ENCODE data around the gene PACSIN2. TPM values are rescaled to one million over a fixed set of nuclear protein-coding genes. Genes with fewer than 3 reads are reported as not detected.

PACSIN2 gene
- total RNA-seq, 2 experiments from 2014 or later, result 33.5 to 35.7 TPM

GRCh38 chr22:42907404-42908373 lies 107.3 kb downstream of the PACSIN2 start:
- POLR2A ChIA-PET, result no interaction called here
- CTCF ChIA-PET, result no interaction called here
- no peak overlapping the region for H3K27ac Mint-ChIP-seq

GRCh38 chr22:42906605-42907348 lies 108.2 kb downstream of the PACSIN2 start:
- Mint-ChIP-seq H3K9me3 (no peaks in the 10 kb centered on the region), H3K27me3 (no peaks in the 10 kb centered on the region), H3K27ac (no peak overlapping the region), H3K4me1 (ENCODE audit: low read depth) (no peaks in the 10 kb centered on the region), H3K36me3 (ENCODE audit: low read depth) (peaks cover 2% of the 10 kb centered on the region), H3K4me3 (no peak overlapping the region)
- ChIA-PET CTCF (no interaction called here), POLR2A (no interaction called here)
- ATAC-seq (no peak), DNase-seq (no peak)
- TF ChIP-seq CTCF (IDR thresholded peaks at IDR 0.05), result no peak
- intact Hi-C loops (cut with micrococcal nuclease), result no loop called here

More at GRCh38 chr22:42907404-42908373, 107.3 kb downstream of the PACSIN2 start:
- Mint-ChIP-seq H3K9me3 (no peaks in the 10 kb centered on the region), H3K27me3 (no peaks in the 10 kb centered on the region), H3K36me3 (ENCODE audit: low read depth) (peaks cover 2% of the 10 kb centered on the region), H3K4me3 (no peak overlapping the region), H3K4me1 (ENCODE audit: low read depth) (no peaks in the 10 kb centered on the region)
- DNase-seq (no peak), ATAC-seq (no peak)
- no peak for TF ChIP-seq CTCF (IDR thresholded peaks at IDR 0.05)
- intact Hi-C loops (cut with micrococcal nuclease), result no loop called here

- ATAC-seq, result no peak
- ChIA-PET CTCF (no interaction called here), POLR2A (no interaction called here)
- H3K4me1 Mint-ChIP-seq (ENCODE audit: low read depth), result no peaks in the 10 kb centered on the region
- no peaks in the 10 kb centered on the region for H3K9me3 Mint-ChIP-seq
- no peak for TF ChIP-seq CTCF (IDR thresholded peaks at IDR 0.05)
- H3K36me3 Mint-ChIP-seq (ENCODE audit: low read depth), result peaks cover 2% of the 10 kb centered on the region
- DNase-seq, result no peak
- no peaks in the 10 kb centered on the region for H3K27me3 Mint-ChIP-seq
- H3K27ac Mint-ChIP-seq, result no peak overlapping the region
- intact Hi-C loops (cut with micrococcal nuclease), result no loop called here
- H3K4me3 Mint-ChIP-seq, result no peak overlapping the region
Observed at GRCh38 chr22:42905702-42906183, 109.2 kb downstream of the PACSIN2 start.

GRCh38 chr22:42905217-42905616 lies 109.7 kb downstream of the PACSIN2 start:
- Mint-ChIP-seq H3K27ac (no peak overlapping the region), H3K4me1 (ENCODE audit: low read depth) (no peaks in the 10 kb centered on the region), H3K36me3 (ENCODE audit: low read depth) (peaks cover 2% of the 10 kb centered on the region), H3K4me3 (no peak overlapping the region), H3K27me3 (no peaks in the 10 kb centered on the region), H3K9me3 (no peaks in the 10 kb centered on the region)
- DNase-seq, result no peak
- TF ChIP-seq CTCF (IDR thresholded peaks at IDR 0.05), result no peak
- CTCF ChIA-PET, result no interaction called here
- no peak for ATAC-seq
- POLR2A ChIA-PET, result no interaction called here
- intact Hi-C loops (cut with micrococcal nuclease), result no loop called here
